Measurements from ENCODE around the gene HOXC12. TPM values are rescaled to one million over a fixed set of nuclear protein-coding genes. Genes with fewer than 3 reads are reported as not detected.

The HOXC12 gene, protein sequence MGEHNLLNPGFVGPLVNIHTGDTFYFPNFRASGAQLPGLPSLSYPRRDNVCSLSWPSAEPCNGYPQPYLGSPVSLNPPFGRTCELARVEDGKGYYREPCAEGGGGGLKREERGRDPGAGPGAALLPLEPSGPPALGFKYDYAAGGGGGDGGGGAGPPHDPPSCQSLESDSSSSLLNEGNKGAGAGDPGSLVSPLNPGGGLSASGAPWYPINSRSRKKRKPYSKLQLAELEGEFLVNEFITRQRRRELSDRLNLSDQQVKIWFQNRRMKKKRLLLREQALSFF
- under 0.01 TPM in 2 replicates for total RNA-seq

DNA sequence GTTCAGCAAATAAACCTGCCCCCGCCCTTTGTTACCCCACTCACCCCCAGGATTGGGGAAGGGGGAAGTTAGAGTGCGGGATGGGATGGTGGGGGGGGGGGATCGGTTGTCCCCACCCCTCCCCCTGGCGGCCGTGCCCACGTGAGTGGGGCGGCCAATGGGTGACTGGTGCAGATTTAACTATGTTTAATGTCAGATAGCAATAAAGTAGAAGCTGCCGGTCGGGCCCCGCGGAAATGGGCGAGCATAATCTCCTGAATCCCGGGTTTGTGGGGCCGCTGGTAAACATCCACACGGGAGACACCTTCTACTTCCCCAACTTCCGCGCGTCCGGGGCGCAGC, at the start of gene HOXC12:
Gene HOXC12 (plus strand): TSS at position 210 of the 342 bp plus-strand sequence. CDS start 27 bp downstream, at position 237.
- TF ChIP-seq, protein P1, sequence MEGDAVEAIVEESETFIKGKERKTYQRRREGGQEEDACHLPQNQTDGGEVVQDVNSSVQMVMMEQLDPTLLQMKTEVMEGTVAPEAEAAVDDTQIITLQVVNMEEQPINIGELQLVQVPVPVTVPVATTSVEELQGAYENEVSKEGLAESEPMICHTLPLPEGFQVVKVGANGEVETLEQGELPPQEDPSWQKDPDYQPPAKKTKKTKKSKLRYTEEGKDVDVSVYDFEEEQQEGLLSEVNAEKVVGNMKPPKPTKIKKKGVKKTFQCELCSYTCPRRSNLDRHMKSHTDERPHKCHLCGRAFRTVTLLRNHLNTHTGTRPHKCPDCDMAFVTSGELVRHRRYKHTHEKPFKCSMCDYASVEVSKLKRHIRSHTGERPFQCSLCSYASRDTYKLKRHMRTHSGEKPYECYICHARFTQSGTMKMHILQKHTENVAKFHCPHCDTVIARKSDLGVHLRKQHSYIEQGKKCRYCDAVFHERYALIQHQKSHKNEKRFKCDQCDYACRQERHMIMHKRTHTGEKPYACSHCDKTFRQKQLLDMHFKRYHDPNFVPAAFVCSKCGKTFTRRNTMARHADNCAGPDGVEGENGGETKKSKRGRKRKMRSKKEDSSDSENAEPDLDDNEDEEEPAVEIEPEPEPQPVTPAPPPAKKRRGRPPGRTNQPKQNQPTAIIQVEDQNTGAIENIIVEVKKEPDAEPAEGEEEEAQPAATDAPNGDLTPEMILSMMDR (IDR thresholded peaks at IDR 0.05; ENCODE audit: insufficient read depth, low read depth, low read length), result no peak
- DNase-seq (ENCODE audit: low read depth), result no peak
- no peak within 1 kb of the TSS for H3K4me3 ChIP-seq (ENCODE audit: low read depth, low read length)

DNA sequence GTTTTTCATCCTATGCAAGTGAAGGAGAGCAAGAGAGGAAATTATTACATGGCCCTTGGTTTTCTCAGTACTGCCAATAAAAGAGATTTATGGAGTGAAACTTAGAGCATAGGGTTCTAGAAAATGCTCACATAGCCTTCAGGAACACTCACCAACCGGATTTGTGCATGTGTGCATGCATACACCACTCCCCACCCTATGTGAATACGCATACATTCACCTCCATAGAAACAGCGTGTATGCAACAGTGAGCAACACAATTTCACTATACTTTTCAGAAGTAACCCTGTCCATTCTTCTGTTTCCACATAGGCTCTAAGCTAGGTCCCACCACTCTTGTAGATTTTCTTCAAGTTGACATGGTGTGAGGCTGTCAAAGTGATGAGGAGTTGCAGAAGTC, 47.6 kb upstream of the HOXC12 start:
- TF ChIP-seq, protein P1 (IDR thresholded peaks at IDR 0.05; ENCODE audit: insufficient read depth, low read depth, low read length), result no peak
- no peak for DNase-seq (ENCODE audit: low read depth)
- no peak overlapping the region for H3K4me3 ChIP-seq (ENCODE audit: low read depth, low read length)

DNA sequence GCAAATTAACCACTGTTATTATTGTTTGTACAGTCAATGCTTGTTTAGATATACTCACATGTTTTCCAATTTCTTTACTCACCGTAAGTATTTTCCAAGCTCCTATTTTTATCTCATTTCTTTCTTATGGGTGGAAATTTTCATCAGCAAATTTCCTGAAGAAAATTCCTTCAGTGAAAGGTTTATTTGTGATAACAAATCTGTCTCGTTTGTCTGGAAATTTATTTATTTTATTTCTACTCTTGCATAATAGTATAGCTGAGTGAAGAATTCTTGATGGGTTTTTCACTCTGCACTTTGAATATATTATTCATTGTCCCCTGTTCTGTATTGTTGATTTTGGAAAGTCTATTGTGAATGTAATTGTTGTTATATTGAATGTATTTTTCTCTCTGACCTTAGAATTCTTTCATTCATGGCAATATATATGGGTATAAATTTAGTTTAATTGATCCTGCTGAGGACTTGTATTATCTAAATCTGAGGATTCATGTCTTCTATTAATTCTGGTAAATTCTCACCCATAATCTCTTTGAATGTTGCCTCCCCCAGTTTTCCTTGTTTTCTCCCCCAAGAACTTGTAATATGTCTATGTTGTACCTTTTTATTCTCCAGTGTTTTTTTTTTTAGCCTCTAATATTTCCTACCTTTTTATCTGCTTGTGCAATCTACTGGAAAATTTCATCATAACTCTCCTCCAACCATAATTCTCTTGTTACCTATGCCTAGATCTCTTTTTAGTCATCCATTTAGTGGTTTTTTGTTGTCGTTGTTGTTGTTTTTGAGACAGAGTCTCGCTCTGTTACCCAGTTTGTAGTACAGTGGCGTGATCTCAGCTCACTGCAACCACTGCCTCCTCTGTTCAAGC, 37.7 kb upstream of the HOXC12 start:
- no peak overlapping the region for H3K4me3 ChIP-seq (ENCODE audit: low read depth, low read length)
- TF ChIP-seq, protein P1 (IDR thresholded peaks at IDR 0.05; ENCODE audit: insufficient read depth, low read depth, low read length), result no peak
- DNase-seq (ENCODE audit: low read depth), result no peak

DNA sequence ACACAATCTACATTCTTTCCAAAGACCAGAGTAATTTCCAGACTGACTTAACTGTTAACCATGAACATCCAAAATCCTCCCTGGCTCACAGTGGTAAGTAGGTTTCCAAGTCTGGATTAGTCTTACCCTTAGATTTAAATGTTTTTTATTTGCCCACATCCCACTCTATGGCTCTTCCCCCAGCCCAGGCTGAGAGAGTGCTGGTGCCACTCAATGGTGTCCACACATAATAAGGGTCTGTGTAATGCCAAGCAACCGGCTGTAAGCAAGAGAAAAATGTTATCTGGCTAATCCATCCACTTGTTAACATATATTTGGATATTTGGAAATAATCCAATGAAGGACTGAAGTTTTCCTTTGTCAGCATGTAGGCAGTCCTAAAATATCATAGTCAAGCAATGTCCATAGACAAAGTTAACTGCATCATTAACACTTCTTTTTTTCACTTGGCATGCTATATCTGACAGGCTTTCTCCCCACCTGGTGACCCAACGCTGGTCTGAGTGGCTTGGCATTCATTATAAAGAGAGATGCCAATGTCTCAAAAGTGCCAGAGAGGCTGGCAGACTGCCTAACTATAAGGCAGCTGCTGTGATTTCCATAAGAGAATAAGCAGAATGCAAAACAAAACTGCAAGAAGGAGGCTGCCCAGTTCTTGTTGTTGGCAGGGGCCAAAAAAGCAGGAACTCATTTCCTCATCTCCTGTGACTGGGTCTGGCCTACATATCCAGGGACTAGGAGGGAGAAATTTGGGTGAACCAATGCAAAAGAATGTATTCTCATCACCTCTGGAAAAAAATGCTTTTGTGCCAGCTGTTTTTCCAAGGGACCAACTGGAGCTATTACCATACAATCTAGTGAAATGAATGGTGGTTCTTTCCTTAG, 29.9 kb upstream of the HOXC12 start:
- no peak overlapping the region for H3K4me3 ChIP-seq (ENCODE audit: low read depth, low read length)
- DNase-seq (ENCODE audit: low read depth), result no peak
- TF ChIP-seq, protein P1 (IDR thresholded peaks at IDR 0.05; ENCODE audit: insufficient read depth, low read depth, low read length), result no peak

DNA sequence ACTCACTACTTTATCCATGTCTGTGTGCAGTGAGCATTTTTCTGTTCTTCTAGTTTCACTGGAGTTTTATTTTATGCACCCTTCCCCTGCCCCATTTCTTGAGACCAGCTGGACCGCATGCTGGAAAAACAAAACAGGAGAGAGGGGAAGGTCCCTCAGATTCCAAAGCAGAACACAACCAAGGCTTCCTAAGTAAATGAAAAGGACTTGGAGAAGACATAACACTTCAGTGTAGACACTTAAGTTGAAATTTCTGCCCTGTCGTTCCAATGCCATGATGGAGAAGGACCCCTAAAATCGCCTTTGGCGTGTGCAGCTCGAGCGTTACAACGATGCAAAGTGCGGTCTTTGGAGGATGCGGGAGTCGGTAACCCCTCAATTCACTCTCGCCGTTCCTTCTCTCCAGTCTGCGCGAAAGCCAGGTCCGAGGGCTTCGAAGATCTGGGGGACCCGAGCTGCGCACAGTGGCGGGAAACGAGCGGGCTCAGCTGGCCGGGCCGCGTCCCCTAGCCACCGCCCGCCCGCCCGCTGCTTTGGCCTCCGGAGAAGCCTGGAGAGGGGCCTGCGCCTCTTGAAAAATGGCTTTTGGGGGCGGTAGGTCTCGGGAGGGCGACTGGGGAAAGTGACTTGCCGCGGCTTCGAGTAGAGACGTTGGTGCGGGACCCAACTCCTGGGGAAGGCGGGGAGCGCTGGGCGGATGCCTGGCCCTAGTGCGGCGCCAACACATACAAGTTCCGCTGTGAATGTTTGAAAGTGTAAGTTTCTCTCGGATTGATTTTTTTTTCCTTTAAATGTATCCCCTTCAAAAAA, 27.3 kb upstream of the HOXC12 start:
- DNase-seq (ENCODE audit: low read depth), result no peak
- no peak overlapping the region for H3K4me3 ChIP-seq (ENCODE audit: low read depth, low read length)
- TF ChIP-seq, protein P1 (IDR thresholded peaks at IDR 0.05; ENCODE audit: insufficient read depth, low read depth, low read length), result no peak
